T-helper 2 cell treated with Interferon-gamma antibody and Interleukin-4, amounts not matched to agents 5 μg/mL and 100 μg/mL, for 36 hours (primary cell): ENCODE measurements around the gene PCGF3.

Experiments
- DNase-seq: peaks from one replicate; pipeline ENCODE4 v3.0.0; 2021; ENCODE audit warnings: low spot score
- H3K27ac Mint-ChIP-seq: one replicate; pipeline ENCODE4 v1.8.0; 2021; ENCODE audit warnings: mild to moderate bottlenecking, mixed read lengths
- H3K27me3 Mint-ChIP-seq: one replicate; pipeline ENCODE4 v1.8.0; 2021; ENCODE audit warnings: low read depth, mixed read lengths
- H3K36me3 Mint-ChIP-seq: one replicate; pipeline ENCODE4 v1.8.0; 2021; ENCODE audit warnings: low read depth, mixed read lengths
- H3K4me1 Mint-ChIP-seq: one replicate; pipeline ENCODE4 v1.8.0; 2021; ENCODE audit warnings: low read depth, mixed read lengths
- H3K4me3 Mint-ChIP-seq: one replicate; pipeline ENCODE4 v1.8.0; 2022; ENCODE audit warnings: mild to moderate bottlenecking, moderate library complexity, mixed read lengths
- H3K9me3 Mint-ChIP-seq: one replicate; pipeline ENCODE4 v1.8.0; 2021; ENCODE audit warnings: mixed read lengths

The PCGF3 gene

DNA sequence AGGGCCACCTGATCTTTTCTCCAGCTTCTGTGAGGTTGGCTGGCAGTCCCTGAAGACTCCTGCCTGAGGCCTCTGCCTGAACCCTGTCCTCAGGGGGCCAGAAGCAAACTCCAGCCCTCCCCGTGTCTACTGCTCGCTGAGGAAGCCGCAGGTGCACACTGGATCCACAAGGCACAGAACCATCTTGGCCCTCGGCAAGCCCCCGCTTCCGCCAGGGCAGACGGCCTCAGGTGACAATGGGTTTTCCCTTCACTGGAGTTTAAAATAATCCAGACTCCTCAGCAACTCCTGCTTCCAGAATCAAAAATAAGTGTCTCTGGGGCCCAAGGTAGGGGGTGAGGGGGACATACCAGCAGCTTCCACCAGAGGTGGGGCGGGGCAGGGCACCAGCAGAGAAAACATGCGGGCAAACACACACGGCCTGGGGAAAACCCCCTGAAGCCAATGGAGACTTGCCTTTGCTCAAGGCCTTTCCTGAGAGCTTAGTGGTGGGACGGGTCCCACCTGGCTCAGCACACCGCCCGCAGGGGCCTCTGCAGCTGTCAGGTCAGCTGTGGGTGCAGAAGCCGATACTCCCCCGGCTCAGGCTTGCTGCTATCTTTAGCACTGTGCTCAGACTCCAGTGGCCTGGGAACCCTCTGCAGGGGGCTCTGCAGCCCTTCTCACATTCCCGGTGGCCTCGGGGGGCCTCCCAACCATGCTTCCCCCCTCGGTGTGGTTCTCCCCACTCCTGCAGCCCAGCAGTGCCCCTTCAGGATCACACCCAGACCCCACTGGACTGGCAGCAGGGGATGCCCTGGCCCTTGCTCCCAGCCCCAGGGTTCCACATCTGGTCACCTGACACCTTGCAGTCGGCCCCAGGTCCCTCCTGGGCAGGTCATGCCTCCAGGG is 29.4 kb upstream of the PCGF3 start:
- no peak for DNase-seq
- H3K9me3 Mint-ChIP-seq: no peaks in the 10 kb centered on the region
- peaks cover 15% of the 10 kb centered on the region for H3K36me3 Mint-ChIP-seq
- no peak overlapping the region for H3K27ac Mint-ChIP-seq
- no peaks in the 10 kb centered on the region for H3K27me3 Mint-ChIP-seq
- peak overlapping the region; percentile 32 for H3K4me3 Mint-ChIP-seq
- peaks cover 10% of the 10 kb centered on the region for H3K4me1 Mint-ChIP-seq

GRCh38 chr4:676871-677235 is 28.8 kb upstream of the PCGF3 start:
- Mint-ChIP-seq H3K27ac (no peak overlapping the region), H3K36me3 (peaks cover 11% of the 10 kb centered on the region), H3K4me3 (no peak overlapping the region), H3K27me3 (no peaks in the 10 kb centered on the region), H3K9me3 (no peaks in the 10 kb centered on the region), H3K4me1 (peaks cover 10% of the 10 kb centered on the region)
- DNase-seq: no peak

DNA sequence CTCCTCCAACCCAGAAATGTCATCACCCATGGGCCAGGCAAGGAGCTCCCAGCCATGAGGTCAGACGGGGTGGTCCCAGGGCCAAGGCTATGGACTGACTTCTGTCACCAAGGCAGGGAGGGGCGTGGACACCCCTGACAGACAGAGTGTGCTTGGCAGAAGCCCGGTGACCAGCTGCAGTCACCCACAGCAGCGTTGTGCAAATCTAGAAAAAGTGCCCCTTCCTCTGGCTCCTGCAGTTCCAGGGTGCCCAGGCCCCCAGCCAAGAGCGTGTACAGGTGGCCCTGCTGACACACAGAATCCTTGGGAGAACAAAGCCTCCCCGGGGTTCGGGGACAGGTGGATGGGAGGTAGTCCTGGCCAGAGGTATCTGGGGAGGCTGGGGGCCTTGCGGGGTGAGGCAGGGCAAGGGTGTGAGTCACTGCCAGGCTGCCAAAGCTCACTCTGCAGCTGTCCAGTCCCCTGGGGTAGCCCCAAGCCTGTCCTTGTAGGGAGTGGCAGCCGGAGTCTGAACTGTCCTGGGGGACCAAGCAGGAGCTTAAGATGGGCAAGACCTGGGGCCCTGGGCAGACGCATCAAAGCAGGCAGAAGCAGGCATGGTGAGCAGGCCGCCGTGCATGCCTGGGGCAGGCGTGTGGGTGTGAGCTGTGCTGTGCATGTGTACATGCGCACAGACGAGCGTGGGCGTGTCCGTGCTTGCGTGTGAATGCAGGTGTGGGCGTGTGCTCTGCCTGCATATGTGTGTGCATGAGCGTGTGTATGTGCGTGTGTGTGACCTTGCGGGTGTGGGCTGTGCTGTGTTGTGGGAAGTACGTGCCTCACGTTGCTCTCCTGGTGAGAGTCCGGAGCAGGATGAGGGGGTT is 28.0 kb upstream of the PCGF3 start:
- peaks cover 5% of the 10 kb centered on the region for H3K36me3 Mint-ChIP-seq
- H3K27ac Mint-ChIP-seq: no peak overlapping the region
- DNase-seq: no peak
- no peak overlapping the region for H3K4me3 Mint-ChIP-seq
- H3K9me3 Mint-ChIP-seq: no peaks in the 10 kb centered on the region
- no peaks in the 10 kb centered on the region for H3K27me3 Mint-ChIP-seq
- peaks cover 10% of the 10 kb centered on the region for H3K4me1 Mint-ChIP-seq

DNA sequence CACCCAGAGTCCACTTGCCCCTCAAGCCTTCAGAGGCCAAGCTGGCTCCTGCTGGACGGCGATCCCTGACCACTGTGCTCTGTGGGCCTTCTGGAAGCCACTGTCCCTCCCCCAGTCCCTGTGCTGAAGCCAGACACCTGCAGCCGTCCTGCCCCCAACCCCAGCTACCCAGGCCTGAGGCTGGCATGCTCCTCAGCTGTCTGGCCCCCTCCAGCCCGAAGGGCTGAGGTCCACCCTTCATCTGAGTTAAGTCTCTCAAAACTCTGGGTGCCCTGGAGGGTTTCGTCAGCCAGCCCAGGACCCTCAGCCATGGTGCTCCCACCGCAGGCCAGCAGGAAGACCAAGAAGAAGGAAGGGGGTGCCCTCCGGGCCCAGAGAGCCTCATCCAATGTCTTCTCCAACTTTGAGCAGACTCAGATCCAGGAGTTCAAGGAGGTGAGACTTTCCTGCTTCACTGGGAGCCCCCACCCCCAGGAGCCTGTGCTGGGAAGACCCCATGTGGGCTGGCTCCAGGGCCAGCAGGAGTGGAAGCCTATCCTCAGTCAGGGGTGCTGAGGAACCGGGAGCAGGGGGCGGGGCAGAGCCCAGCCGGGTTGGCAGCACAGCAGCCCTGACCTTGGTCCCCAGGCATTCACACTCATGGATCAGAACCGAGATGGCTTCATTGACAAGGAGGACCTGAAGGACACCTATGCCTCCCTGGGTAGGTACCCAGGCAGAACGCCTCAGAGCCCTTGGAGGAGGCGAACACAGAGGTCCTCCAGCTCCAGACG is 27.1 kb upstream of the PCGF3 start:
- Mint-ChIP-seq H3K27me3 (no peaks in the 10 kb centered on the region), H3K4me3 (no peak overlapping the region), H3K4me1 (peaks cover 3% of the 10 kb centered on the region), H3K27ac (no peak overlapping the region), H3K36me3 (no peaks in the 10 kb centered on the region), H3K9me3 (no peaks in the 10 kb centered on the region)
- no peak for DNase-seq

- DNase-seq: no peak
- no peaks in the 10 kb centered on the region for H3K36me3 Mint-ChIP-seq
- H3K27me3 Mint-ChIP-seq: no peaks in the 10 kb centered on the region
- no peak overlapping the region for H3K4me3 Mint-ChIP-seq
- no peak overlapping the region for H3K27ac Mint-ChIP-seq
- peaks cover 3% of the 10 kb centered on the region for H3K4me1 Mint-ChIP-seq
- no peaks in the 10 kb centered on the region for H3K9me3 Mint-ChIP-seq
Observed at GRCh38 chr4:679104-679481, 26.5 kb upstream of the PCGF3 start.

GRCh38 chr4:679629-680028 is 26.0 kb upstream of the PCGF3 start:
- DNase-seq: no peak
- no peaks in the 10 kb centered on the region for H3K9me3 Mint-ChIP-seq
- H3K27ac Mint-ChIP-seq: no peak overlapping the region
- H3K36me3 Mint-ChIP-seq: no peaks in the 10 kb centered on the region
- no peak overlapping the region for H3K4me3 Mint-ChIP-seq
- H3K4me1 Mint-ChIP-seq: peaks cover 3% of the 10 kb centered on the region
- H3K27me3 Mint-ChIP-seq: no peaks in the 10 kb centered on the region

- H3K4me3 Mint-ChIP-seq: peak overlapping the region; percentile 7
- no peaks in the 10 kb centered on the region for H3K27me3 Mint-ChIP-seq
- H3K36me3 Mint-ChIP-seq: no peaks in the 10 kb centered on the region
- H3K27ac Mint-ChIP-seq: no peak overlapping the region
- H3K4me1 Mint-ChIP-seq: peaks cover 3% of the 10 kb centered on the region
- DNase-seq: no peak
- H3K9me3 Mint-ChIP-seq: no peaks in the 10 kb centered on the region
Observed at GRCh38 chr4:680091-680490, 25.5 kb upstream of the PCGF3 start.

GRCh38 chr4:680551-680927 is 25.1 kb upstream of the PCGF3 start:
- H3K27ac Mint-ChIP-seq: no peak overlapping the region
- peak overlapping the region; percentile 55 for H3K4me3 Mint-ChIP-seq
- DNase-seq: no peak
- H3K9me3 Mint-ChIP-seq: no peaks in the 10 kb centered on the region
- no peaks in the 10 kb centered on the region for H3K4me1 Mint-ChIP-seq
- no peaks in the 10 kb centered on the region for H3K27me3 Mint-ChIP-seq
- H3K36me3 Mint-ChIP-seq: no peaks in the 10 kb centered on the region

- Mint-ChIP-seq H3K27ac (no peak overlapping the region), H3K9me3 (no peaks in the 10 kb centered on the region), H3K4me3 (peak overlapping the region; percentile 55), H3K27me3 (no peaks in the 10 kb centered on the region), H3K4me1 (no peaks in the 10 kb centered on the region), H3K36me3 (no peaks in the 10 kb centered on the region)
- DNase-seq: peak; percentile 46
Observed at GRCh38 chr4:680928-681645, 24.5 kb upstream of the PCGF3 start.

DNA sequence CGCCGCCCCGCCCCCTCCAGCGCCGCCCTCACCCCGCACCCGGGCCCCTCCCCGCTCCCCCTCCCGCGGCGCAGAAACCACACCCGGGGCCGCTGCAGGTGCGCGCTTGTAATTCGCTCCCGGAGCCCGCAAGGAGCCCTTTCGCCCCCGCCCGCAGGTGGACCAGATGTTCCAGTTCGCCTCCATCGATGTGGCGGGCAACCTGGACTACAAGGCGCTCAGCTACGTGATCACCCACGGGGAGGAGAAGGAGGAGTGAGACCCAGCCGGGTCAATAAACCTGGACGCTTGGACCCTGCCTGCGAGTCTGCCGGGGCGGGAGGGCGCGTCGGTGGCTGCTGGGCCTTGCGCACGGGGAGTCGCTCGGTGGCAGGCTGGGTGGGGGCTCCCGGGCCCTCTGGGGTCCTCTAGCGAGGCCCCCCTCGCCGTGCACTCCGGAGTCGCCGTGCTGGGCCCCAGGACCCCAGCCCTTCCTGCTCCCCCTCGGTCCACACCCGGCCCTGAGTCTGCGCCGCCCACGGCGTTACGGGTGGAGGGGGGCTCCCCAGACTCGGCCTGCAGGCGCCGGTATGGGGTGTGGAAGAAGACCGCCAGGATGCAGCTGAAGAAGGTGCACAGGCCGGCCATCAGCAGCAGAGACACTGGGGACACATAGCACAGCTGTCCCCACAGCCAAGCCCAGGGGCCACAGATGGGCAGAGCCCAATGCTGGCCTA is 23.7 kb upstream of the PCGF3 start:
- no peak for DNase-seq
- H3K27me3 Mint-ChIP-seq: no peaks in the 10 kb centered on the region
- no peaks in the 10 kb centered on the region for H3K36me3 Mint-ChIP-seq
- H3K27ac Mint-ChIP-seq: no peak overlapping the region
- no peak overlapping the region for H3K4me3 Mint-ChIP-seq
- H3K4me1 Mint-ChIP-seq: no peaks in the 10 kb centered on the region
- H3K9me3 Mint-ChIP-seq: no peaks in the 10 kb centered on the region

DNA sequence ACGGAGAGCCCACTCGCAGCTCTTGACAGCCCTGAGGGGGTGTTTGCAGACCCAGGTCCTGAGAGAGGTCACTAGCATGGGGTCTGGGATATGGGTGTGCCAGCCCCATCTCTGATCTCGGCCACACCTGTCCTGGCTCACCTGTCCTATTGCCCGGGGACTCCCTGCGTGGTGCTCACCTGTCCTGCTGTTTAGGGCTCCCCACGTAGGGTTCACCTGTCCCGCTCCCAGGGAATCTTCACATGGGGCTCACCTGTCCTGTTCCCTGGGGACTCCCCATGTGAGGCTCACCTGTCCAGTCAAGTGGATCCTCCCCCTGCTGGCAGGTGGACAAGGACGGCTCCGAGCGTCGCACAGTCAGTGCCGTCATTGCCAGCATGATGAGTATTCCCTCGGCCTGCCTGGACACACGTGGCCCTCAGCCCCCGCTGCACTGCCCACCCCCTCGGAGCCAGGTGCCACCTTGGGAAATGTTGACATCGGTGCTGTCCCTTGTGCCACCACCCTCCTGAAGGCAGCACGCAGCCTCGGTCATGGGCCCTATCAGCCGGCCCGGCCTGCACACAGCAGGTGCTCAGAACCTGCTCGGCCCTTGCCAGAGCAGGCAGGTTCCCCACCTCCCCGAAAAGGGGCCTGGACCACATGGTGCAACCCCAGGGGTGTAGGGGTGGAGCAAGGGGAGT is 23.0 kb upstream of the PCGF3 start:
- peaks cover under 1% of the 10 kb centered on the region for H3K27me3 Mint-ChIP-seq
- H3K9me3 Mint-ChIP-seq: no peaks in the 10 kb centered on the region
- H3K27ac Mint-ChIP-seq: no peak overlapping the region
- H3K4me1 Mint-ChIP-seq: no peaks in the 10 kb centered on the region
- no peak for DNase-seq
- no peak overlapping the region for H3K4me3 Mint-ChIP-seq
- H3K36me3 Mint-ChIP-seq: no peaks in the 10 kb centered on the region

DNA sequence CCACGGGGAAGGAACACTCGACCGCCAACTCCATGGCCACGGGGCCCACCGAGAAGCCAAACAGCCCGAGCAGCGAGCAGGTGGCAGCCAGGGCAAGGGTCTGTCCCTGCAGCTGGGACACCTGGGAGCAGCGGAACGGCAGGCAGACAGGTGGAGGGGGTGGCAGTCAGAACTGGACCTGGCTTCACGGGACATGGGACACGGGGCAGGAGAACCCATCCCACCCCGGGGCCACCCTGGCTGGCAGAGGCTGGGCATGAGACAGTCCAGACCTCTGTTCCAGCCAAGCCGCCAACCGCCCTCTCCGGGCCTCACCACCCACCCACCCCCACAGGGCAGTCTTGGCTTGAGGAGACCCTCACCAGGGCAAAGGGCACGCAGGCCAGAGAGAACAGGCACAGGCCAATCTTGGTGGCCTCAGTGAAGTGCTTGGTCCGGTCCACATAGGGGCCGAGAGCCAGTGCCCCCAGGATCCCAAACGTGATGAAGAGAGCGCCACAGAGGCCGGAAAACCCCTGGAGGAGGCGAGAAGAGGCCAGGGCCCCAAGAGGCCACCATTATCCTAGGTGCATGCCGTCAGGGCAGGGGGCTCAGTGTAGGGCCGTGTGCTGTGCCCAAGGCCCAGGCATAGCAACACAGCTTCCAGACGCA is 22.3 kb upstream of the PCGF3 start:
- H3K4me1 Mint-ChIP-seq: no peaks in the 10 kb centered on the region
- H3K9me3 Mint-ChIP-seq: no peaks in the 10 kb centered on the region
- H3K4me3 Mint-ChIP-seq: no peak overlapping the region
- H3K36me3 Mint-ChIP-seq: no peaks in the 10 kb centered on the region
- no peak for DNase-seq
- H3K27ac Mint-ChIP-seq: no peak overlapping the region
- peaks cover 5% of the 10 kb centered on the region for H3K27me3 Mint-ChIP-seq
